Cardiac muscle cell (in vitro differentiated cells and primary cell): ENCODE results near the gene GIGYF2. TPM values are rescaled to one million over a fixed set of nuclear protein-coding genes. Genes with fewer than 3 reads are reported as not detected.

Experiments
- DNase-seq, 2 donors: peaks; one replicate each; pipeline versions ENCODE4 v3.0.0 to v3.0.0-alpha.2; 2010 to 2017; ENCODE audit warnings: low read depth in 1 of 2, low spot score in 1 of 2
- H3K27ac ChIP-seq: fragments of 200-600 bp; sonication (generic); 2 replicates; pipeline ENCODE4 v1.5.1; 2016
- H3K27me3 ChIP-seq: fragments of 200-600 bp; sonication (generic); 2 replicates; pipeline ENCODE4 v1.6.0; 2016; ENCODE audit warnings: control low read depth
- H3K36me3 ChIP-seq: fragments of 200-600 bp; sonication (generic); 2 replicates; pipeline ENCODE4 v1.5.1; 2016; ENCODE audit warnings: control low read depth
- H3K4me1 ChIP-seq: fragments of 200-600 bp; sonication (generic); 2 replicates; pipeline ENCODE4 v1.8.1; 2017; ENCODE audit warnings: low read depth, mild to moderate bottlenecking, mixed run types
- H3K4me3 ChIP-seq: fragments of 200-600 bp; sonication (generic); 2 replicates; pipeline ENCODE4 v1.5.1; 2016; ENCODE audit warnings: mild to moderate bottlenecking
- H3K9me3 ChIP-seq: fragments of 200-600 bp; sonication (generic); 2 replicates; pipeline ENCODE4 v1.5.1; 2017; ENCODE audit warnings: low read depth, mild to moderate bottlenecking, control low read depth
- CTCF ChIP-seq: IDR thresholded peaks from 2 replicates; pipeline ENCODE4 v1.5.1; 2012; ENCODE audit warnings: low read depth, mild to moderate bottlenecking, low read length
- polyA plus RNA-seq: library from polyadenylated mRNA; unstranded; fragments of >200 nt; fragmentation: Nextera tagmentation; extraction: Ambion mirVana; gene quantifications from 2 replicates; pipeline ENCODE4 v1.2.1, GENCODE V29; 2016
- total RNA-seq: library from RNA; depleted of rRNA; stranded (reverse); fragments of >200 nt; gene quantifications from 2 replicates; pipeline ENCODE4 v1.2.3, GENCODE V29; 2016

Gene GIGYF2
- total and polyA plus RNA-seq, 2 experiments from 2014 or later = 36.9 to 52.1 TPM

GRCh38 chr2:232892843-232893242 lies 195.7 kb downstream of the GIGYF2 start:
- H3K4me3 ChIP-seq = no peak overlapping the region
- H3K9me3 ChIP-seq = no peaks in the 10 kb centered on the region
- no peaks in the 10 kb centered on the region for H3K4me1 ChIP-seq
- no peaks in the 10 kb centered on the region for H3K36me3 ChIP-seq
- no peak for DNase-seq
- no peak for TF ChIP-seq CTCF
- no peak overlapping the region for H3K27ac ChIP-seq
- H3K27me3 ChIP-seq = no peaks in the 10 kb centered on the region

DNA sequence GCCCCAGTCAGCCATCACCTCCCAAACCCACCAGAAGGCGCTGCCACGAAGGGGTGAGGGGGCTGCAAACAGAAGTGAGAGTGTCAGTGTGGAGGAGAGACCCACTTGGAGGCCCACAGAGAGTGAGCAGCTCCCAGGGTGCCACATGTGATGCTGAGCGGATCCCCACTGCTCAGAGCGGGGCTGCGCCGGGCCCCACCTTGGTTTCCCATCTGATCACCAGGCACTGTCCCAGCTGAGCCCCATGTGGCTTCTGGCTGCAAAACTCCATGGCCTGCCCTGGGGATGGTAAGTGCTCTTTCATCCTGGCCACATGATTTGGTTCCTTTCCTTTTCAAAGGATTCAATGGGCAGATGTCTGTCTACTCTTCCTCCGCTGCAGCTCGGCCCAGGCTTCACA lies 196.7 kb downstream of the GIGYF2 start:
- DNase-seq = no peak
- Histone ChIP-seq H3K4me1 (no peaks in the 10 kb centered on the region), H3K27me3 (no peaks in the 10 kb centered on the region), H3K4me3 (no peak overlapping the region), H3K27ac (no peak overlapping the region), H3K36me3 (no peaks in the 10 kb centered on the region), H3K9me3 (no peaks in the 10 kb centered on the region)
- TF ChIP-seq CTCF = no peak

DNA sequence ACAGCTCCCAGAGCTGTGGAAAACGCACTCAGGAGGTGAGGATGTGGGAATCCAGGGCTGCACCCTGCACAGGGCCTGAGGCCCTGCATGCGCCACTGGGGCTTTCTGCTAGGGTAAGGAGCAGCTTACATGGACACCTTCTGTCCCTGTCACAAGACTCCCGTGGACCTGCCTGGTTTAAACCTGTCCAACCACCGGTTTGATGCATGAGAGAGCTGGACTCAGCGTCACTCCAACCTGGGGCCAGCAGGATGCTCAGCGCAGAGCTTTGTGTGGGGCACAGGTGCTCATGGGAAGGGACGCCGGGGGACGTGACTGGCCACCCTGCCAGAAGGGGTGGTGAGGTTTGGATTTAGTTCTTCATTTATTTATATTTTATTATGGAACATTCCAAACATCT lies 197.1 kb downstream of the GIGYF2 start:
- no peak overlapping the region for H3K4me3 ChIP-seq
- DNase-seq = no peak
- H3K9me3 ChIP-seq = no peaks in the 10 kb centered on the region
- TF ChIP-seq CTCF = no peak
- no peaks in the 10 kb centered on the region for H3K4me1 ChIP-seq
- H3K27me3 ChIP-seq = no peaks in the 10 kb centered on the region
- no peaks in the 10 kb centered on the region for H3K36me3 ChIP-seq
- no peak overlapping the region for H3K27ac ChIP-seq

DNA sequence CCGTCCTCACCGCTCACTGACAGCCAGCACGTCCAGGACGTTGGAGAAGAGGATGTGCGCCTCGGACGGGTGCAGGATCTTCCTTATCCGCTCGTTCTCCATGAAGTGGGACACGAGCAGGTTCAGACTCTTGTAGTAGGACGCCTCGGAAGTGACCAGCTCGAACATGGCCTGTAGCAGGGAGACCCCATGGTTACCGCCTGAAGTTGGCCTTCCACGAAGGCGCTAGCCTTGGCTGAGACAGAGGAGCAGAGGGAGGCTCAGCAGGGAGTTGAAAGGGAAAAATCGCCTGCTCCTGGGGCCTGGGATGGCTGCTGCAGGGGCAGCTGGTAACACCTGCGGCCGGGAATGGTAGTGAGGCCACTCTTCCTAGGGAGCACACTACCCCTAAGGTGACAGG lies 197.6 kb downstream of the GIGYF2 start:
- Histone ChIP-seq H3K9me3 (no peaks in the 10 kb centered on the region), H3K27ac (no peak overlapping the region), H3K4me1 (no peaks in the 10 kb centered on the region), H3K4me3 (no peak overlapping the region), H3K27me3 (no peaks in the 10 kb centered on the region), H3K36me3 (no peaks in the 10 kb centered on the region)
- no peak for TF ChIP-seq CTCF
- no peak for DNase-seq

- TF ChIP-seq CTCF = no peak
- H3K27ac ChIP-seq = no peak overlapping the region
- no peaks in the 10 kb centered on the region for H3K4me1 ChIP-seq
- H3K4me3 ChIP-seq = no peak overlapping the region
- no peak for DNase-seq
- no peaks in the 10 kb centered on the region for H3K36me3 ChIP-seq
- no peaks in the 10 kb centered on the region for H3K9me3 ChIP-seq
- no peaks in the 10 kb centered on the region for H3K27me3 ChIP-seq
Measured at GRCh38 chr2:232896111-232896510, 199.0 kb downstream of the GIGYF2 start.
